ENCODE data around the gene OXNAD1.

The OXNAD1 gene

GRCh38 chr3:16258177-16258576 lies 6.8 kb upstream of the OXNAD1 start:
- Histone ChIP-seq H3K36me3 (replicated peaks) (peaks cover 6% of the 10 kb centered on the region), H3K27ac (no peak overlapping the region), H3K4me3 (ENCODE audit: low read depth, low read length) (no peak overlapping the region), H3K27me3 (replicated peaks) (no peaks in the 10 kb centered on the region)
- no peak for DNase-seq
- in situ Hi-C loops (cut with HindIII; ENCODE audit: low pct_ligation_motif_present, low sequenced_read_pairs), result no loop called here
- TF ChIP-seq CTCF (IDR thresholded peaks at IDR 0.05; ENCODE audit: low read depth, low read length, missing control alignments), result no peak

DNA sequence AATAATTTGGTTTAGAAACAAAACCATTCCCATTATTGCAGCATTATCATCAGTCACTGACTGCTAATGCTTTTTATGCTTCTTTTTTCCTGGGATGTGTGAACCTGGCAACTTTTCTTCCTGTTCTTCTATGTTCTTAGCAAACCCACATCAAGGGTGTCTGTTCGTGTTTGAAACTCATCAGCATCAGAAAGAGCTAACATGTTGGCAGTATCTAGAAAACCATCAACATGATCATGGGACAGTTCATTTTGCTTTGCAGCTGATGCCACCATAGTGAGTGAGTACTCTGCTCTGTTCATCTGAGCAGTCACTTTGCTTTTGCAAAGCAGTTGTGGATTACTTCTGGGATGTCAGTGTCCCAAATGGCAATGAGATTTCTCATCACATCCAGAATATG lies 6.1 kb upstream of the OXNAD1 start:
- in situ Hi-C loops (cut with HindIII; ENCODE audit: low pct_ligation_motif_present, low sequenced_read_pairs), result no loop called here
- H3K27me3 ChIP-seq (replicated peaks), result no peaks in the 10 kb centered on the region
- H3K4me3 ChIP-seq (ENCODE audit: low read depth, low read length), result no peak overlapping the region
- no peak overlapping the region for H3K27ac ChIP-seq
- H3K36me3 ChIP-seq (replicated peaks), result peaks cover 6% of the 10 kb centered on the region
- DNase-seq, result no peak
- no peak for TF ChIP-seq CTCF (IDR thresholded peaks at IDR 0.05; ENCODE audit: low read depth, low read length, missing control alignments)

GRCh38 chr3:16260046-16260445 lies 5.0 kb upstream of the OXNAD1 start:
- Histone ChIP-seq H3K4me3 (ENCODE audit: low read depth, low read length) (no peak overlapping the region), H3K27me3 (replicated peaks) (no peaks in the 10 kb centered on the region), H3K36me3 (replicated peaks) (peaks cover 6% of the 10 kb centered on the region), H3K27ac (no peak overlapping the region)
- no peak for TF ChIP-seq CTCF (IDR thresholded peaks at IDR 0.05; ENCODE audit: low read depth, low read length, missing control alignments)
- DNase-seq, result no peak
- in situ Hi-C loops (cut with HindIII; ENCODE audit: low pct_ligation_motif_present, low sequenced_read_pairs), result no loop called here

- no peak overlapping the region for H3K4me3 ChIP-seq (ENCODE audit: low read depth, low read length)
- in situ Hi-C loops (cut with HindIII; ENCODE audit: low pct_ligation_motif_present, low sequenced_read_pairs), result no loop called here
- peaks cover 6% of the 10 kb centered on the region for H3K36me3 ChIP-seq (replicated peaks)
- no peaks in the 10 kb centered on the region for H3K27me3 ChIP-seq (replicated peaks)
- no peak overlapping the region for H3K27ac ChIP-seq
- TF ChIP-seq CTCF (IDR thresholded peaks at IDR 0.05; ENCODE audit: low read depth, low read length, missing control alignments), result no peak
- DNase-seq, result no peak
Observed at GRCh38 chr3:16262174-16262573, 2.8 kb upstream of the OXNAD1 start.

DNA sequence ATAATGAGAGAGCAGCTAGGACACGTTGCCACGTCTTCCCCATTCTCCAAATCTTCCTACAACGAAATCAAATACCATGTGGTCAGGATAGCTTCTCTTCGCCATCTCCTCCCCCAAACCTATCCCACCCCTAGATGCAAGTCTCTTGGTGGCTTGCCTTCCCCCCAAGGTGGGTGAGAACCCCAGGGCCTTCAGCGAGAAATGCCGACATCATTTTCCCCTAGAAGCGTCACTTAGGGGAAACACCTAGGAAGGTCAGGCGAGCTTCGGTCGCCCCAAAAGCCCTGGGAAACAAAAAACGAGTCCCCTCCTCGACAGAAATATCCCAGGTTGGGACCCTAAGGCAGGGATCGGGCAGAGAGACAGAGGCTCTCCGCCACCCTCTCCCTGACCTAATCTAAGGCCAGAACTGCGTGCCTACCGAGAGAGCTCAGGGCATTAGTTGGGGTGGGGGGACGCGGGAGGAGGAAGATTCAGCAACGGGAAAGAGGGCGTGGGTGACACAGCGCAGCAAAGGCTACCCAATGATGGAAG lies 771 bp upstream of the OXNAD1 start:
- in situ Hi-C loops (cut with HindIII; ENCODE audit: low pct_ligation_motif_present, low sequenced_read_pairs), result no loop called here
- TF ChIP-seq CTCF (IDR thresholded peaks at IDR 0.05; ENCODE audit: low read depth, low read length, missing control alignments), result no peak
- Histone ChIP-seq H3K27me3 (replicated peaks) (no peaks in the 10 kb centered on the region), H3K4me3 (ENCODE audit: low read depth, low read length) (peak overlapping the region; percentile 94), H3K36me3 (replicated peaks) (peaks cover 6% of the 10 kb centered on the region), H3K27ac (peak overlapping the region; percentile 85)
- DNase-seq, result no peak

DNA sequence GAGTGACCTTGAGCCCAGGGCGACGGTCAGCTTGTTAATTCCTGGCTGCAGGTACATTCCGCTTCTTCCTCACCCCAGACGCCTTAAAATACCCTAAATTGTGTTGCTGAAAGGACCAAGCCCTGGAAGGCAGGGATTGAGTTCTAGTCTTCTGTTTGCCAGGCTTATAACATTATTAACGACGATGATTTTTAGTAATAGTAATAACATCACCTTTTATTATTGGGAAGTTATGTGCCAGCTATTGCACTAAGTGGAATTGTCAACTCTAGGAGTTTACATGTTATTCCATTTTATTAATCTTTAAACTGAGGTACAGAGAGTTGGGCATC lies 409 bp downstream of the OXNAD1 start:
- H3K27me3 ChIP-seq (replicated peaks), result no peaks in the 10 kb centered on the region
- peak overlapping the region; percentile 61 for H3K27ac ChIP-seq
- peak overlapping the region; percentile 94 for H3K4me3 ChIP-seq (ENCODE audit: low read depth, low read length)
- TF ChIP-seq CTCF (IDR thresholded peaks at IDR 0.05; ENCODE audit: low read depth, low read length, missing control alignments), result no peak
- in situ Hi-C loops (cut with HindIII; ENCODE audit: low pct_ligation_motif_present, low sequenced_read_pairs), result no loop called here
- no peak for DNase-seq
- H3K36me3 ChIP-seq (replicated peaks), result peaks cover 5% of the 10 kb centered on the region
